ENCODE results near the gene MYH6.
"Not testable (repeated sequence)": the region's sequence is repeated elsewhere in the genome, so short reads cannot be mapped to it uniquely, and the experiment has no call there.

MYH6 gene

DNA sequence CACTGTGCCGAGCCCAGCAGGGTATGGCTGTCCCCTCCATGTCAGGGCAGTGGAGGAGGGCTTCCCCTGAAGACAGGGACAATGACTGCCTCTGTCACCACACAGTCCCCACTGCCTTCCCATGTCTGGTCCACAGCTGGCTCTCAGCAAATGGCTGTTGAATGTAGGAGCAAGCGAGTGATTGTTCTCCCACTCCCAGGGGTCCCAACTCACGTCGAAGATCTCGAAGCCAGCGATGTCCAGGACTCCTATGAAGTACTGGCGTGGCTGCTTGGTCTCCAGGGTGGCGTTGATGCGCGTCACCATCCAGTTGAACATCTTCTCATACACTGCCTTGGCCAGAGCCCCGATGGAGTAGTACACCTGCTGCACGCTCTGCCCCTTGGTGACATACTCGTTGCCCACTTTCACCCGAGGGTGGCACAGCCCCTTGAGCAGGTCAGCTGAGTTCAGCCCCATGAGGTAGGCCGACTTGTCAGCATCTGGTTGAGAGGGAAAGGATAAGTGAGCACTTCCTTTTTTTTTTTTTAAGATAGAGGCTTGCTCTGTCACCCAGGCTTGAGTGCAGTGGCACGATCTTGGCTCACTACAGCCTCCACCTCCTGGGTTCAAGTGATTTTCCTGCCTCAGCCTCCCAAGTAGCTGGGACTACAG is 7.5 kb downstream of the MYH6 start:
- H3K27ac ChIP-seq; DNase-seq (ENCODE audit: low read depth, low spot score): not testable (repeated sequence)

DNA sequence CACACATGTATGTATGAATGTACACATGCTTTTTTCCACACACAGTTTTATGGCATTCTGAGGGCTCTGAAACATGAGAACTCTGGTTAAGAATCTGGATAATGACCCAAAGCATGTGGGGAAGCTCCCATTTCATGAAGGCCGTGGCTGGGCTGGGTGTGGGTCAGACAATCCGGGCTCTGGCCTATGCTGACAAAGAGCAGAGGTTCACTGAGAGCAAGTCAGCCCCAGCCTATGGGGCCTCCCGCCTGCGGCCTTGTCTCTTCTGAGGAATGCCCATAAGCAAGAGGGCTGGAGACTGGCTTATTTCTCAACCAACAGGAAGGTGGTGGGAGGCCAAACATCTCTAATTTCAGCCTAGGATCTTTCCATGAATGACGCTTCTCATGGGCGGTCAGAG is 8.5 kb downstream of the MYH6 start:
- no peak overlapping the region for H3K27ac ChIP-seq
- DNase-seq (ENCODE audit: low read depth, low spot score), result no peak

DNA sequence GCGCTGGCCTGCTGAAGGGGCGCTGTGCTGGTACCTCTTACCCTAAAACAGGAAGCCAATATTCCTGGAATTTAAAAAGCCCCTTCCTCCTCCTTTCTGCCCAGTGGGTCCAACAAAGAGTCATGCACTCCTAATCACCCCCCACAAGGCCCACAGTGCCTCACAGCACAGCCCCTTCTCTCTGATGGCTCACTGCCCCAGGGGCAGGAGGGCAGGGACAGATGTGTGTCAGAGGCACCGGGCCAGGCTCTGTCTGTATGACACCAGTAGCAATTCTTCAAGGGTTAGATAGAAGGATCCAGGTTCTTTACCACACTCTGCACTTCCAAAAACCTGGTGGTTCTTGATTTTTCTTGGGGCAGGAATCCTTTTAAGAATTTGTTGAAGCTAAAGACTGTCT is 8.9 kb downstream of the MYH6 start:
- no peak overlapping the region for H3K27ac ChIP-seq
- no peak for DNase-seq (ENCODE audit: low read depth, low spot score)

DNA sequence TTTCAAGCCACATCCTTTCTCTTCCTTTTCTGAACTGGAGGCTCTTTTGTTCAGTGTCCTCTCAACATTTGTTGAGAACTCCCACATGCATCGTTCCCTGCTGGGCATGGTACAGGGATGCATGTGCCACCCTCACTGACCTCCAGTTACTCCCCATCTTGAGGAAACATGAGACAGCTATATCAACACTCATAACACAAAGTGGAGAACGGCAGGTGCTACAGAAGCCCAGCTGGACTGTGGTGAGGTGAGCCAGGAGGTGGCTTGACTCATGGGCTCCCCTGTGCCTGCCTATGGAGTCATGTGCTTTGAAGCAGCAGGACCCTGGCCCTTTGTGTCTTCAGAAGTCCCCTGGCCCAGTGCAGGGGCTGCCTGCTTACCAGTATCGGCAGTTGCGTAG is 9.7 kb downstream of the MYH6 start:
- DNase-seq (ENCODE audit: low read depth, low spot score), result no peak
- H3K27ac ChIP-seq, result no peak overlapping the region

DNA sequence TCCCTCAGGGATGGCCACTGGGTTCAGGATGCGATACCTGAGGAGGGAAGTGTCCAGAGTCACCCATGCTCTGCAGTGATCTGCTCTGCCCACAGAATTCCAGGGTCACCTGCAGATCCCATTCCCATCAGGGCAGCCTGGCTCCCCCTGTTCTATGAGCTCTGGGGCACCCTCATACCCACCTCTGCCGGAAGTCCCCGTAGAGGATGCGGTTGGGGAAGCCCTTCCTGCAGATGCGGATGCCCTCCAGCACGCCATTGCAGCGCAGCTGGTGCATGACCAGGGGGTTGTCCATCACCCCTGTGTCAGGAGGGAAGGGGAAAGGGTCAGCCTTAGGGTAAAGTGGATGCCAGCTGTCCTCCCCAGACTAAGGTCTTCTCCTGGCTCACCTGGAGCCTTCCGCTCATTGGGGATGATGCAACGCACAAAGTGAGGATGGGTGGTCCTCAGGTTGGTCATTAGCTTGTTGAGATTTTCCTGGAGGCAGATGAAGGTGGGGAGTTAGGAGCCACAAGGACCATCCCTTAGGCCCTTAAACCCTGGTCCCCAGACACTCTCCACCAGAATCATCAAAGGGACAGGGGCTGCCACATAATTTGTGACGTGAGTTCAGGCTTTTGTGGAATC is 11.2 kb downstream of the MYH6 start:
- no peak overlapping the region for H3K27ac ChIP-seq
- no peak for DNase-seq (ENCODE audit: low read depth, low spot score)

- DNase-seq (ENCODE audit: low read depth, low spot score), result no peak
- no peak overlapping the region for H3K27ac ChIP-seq
Observed at GRCh38 chr14:23396126-23396525, 11.9 kb downstream of the MYH6 start.

GRCh38 chr14:23392613-23393012 is 15.5 kb downstream of the MYH6 start:
- H3K27ac ChIP-seq, result no peak overlapping the region
- DNase-seq (ENCODE audit: low read depth, low spot score), result no peak

DNA sequence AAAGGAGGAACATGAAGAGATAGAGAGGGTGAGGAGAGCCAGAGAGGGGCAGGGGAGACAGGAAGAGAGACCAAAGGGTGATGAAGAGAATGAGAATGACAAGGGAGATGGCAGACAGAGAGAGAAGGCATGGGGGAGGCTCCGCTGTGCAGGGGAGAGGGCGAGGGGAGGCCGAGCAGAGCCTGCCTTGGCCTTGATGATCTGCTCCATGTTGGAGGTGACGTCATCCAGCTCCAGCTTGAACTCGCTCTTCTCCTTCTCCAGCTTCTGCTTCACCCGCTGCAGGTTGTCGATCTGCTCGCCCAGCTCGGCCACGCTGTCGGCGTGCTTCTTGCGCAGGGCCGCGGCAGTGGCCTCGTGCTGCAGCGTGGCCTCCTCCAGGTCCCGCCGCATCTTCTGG is 18.2 kb downstream of the MYH6 start:
- not testable (repeated sequence) for DNase-seq (ENCODE audit: low read depth, low spot score)

DNA sequence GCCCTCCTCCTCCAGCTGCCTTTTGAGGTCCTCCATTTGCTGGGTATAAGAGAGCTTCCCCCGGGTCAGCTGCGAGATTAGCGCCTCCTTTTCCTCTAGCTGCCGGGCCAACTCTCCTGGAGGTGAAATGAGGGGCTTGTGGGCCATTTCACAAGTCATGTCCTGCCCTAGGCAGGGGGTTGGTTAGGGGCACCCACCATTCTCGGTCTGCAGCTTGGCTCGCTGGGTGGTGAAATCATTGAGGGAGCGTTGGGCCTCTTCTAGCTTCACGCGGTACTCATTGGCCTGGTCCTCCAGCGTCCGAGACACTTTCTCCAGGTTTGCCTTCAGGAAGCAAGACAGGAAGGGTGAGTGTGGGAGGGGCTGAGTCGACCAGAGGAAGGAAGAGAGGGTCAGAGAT is 18.7 kb downstream of the MYH6 start:
- no peak overlapping the region for H3K27ac ChIP-seq
- DNase-seq (ENCODE audit: low read depth, low spot score), result no peak

More for the DNA sequence above, 18.2 kb downstream of the MYH6 start:
- H3K27ac ChIP-seq, result not testable (repeated sequence)

DNA sequence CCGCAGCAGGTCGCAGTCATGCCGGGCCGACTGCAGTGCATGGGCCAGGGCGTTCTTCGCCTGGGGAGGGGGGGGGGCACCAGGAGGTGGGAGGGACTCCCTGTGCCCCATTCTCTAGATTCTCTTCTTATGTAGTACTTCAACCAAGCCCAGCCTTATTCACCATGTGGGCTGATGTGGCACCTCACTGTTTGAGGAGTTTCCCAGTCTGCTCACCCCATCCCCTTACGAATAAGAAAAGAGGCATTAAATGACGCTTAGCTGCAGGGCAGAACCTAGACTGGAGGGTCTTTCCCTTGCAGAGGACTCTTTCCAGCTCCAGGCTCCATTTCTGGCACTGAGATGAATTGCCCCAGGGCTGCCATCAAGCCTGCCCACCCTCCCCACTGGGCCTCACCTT is 19.1 kb downstream of the MYH6 start:
- H3K27ac ChIP-seq, result no peak overlapping the region
- DNase-seq (ENCODE audit: low read depth, low spot score), result no peak

- H3K27ac ChIP-seq, result no peak overlapping the region
- DNase-seq (ENCODE audit: low read depth, low spot score), result no peak
Observed at GRCh38 chr14:23387916-23388882, 19.9 kb downstream of the MYH6 start.

- H3K27ac ChIP-seq, result no peak overlapping the region
- DNase-seq (ENCODE audit: low read depth, low spot score), result no peak
Observed at GRCh38 chr14:23386999-23387398, 21.1 kb downstream of the MYH6 start.

DNA sequence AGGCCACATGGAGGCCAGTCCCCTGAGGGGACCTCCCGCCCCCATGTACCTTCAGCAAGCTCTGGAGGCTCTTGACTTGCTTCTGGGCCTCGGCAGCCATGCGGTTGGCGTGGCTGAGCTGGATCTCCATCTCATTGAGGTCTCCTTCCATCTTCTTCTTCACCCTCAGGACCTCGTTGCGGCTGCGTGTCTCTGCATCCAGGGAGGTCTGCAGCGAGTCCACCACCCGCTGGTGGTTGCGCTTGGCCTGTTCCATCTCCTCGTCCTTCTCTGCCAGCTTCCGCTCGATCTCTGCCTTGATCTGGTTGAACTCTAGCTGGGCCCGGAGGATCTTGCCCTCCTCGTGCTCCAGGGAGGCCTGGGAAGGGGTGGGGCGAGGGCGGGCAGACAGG is 21.8 kb downstream of the MYH6 start:
- not testable (repeated sequence) for DNase-seq (ENCODE audit: low read depth, low spot score); H3K27ac ChIP-seq

- H3K27ac ChIP-seq, result no peak overlapping the region
- DNase-seq (ENCODE audit: low read depth, low spot score), result no peak
Observed at GRCh38 chr14:23385642-23386265, 22.3 kb downstream of the MYH6 start.

- H3K27ac ChIP-seq, result no peak overlapping the region
- DNase-seq (ENCODE audit: low read depth, low spot score), result no peak
Observed at GRCh38 chr14:23385244-23385641, 22.8 kb downstream of the MYH6 start.

GRCh38 chr14:23384364-23385080 is 23.6 kb downstream of the MYH6 start:
- no peak for DNase-seq (ENCODE audit: low read depth, low spot score)
- H3K27ac ChIP-seq, result no peak overlapping the region

GRCh38 chr14:23382731-23383440 is 25.2 kb downstream of the MYH6 start:
- DNase-seq (ENCODE audit: low read depth, low spot score), result no peak
- no peak overlapping the region for H3K27ac ChIP-seq

DNA sequence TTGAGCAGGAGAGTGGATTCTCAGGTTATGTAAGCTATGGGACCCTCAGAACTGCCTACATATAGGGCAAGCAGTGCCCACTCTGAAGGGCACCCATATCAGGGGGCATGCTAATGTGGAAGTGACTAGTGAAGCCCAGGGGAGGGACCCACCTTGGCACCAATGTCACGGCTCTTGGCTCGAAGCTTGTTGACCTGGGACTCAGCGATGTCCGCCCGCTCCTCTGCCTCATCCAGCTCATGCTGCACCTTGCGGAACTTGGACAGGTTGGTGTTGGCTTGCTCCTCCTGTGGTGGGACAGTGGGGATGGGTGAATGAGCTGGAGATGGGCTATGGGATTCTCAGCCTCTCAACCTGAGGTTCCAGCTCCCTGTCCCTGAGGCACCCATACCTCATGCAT is 25.8 kb downstream of the MYH6 start:
- no peak for DNase-seq (ENCODE audit: low read depth, low spot score)
- H3K27ac ChIP-seq, result no peak overlapping the region

GRCh38 chr14:23381871-23382270 is 26.2 kb downstream of the MYH6 start:
- H3K27ac ChIP-seq, result no peak overlapping the region
- no peak for DNase-seq (ENCODE audit: low read depth, low spot score)

All from epithelial cell of prostate (primary cell).